Measurements from ENCODE around the gene HDAC4. TPM values are rescaled to one million over a fixed set of nuclear protein-coding genes. Genes with fewer than 3 reads are reported as not detected.

Gene HDAC4
- total and polyA plus RNA-seq, 9 donors = 10.1 to 17.6 (median 13.3) TPM

- no peak overlapping the region for H3K27ac ChIP-seq (ENCODE audit: low read length)
- WGBS (ENCODE audit: insufficient coverage) = 92% methylated on average over 16 of the region's 17 CpGs
Measured at GRCh38 chr2:239104800-239105199, 296.0 kb downstream of the HDAC4 start.

GRCh38 chr2:239103125-239104098, 297.4 kb downstream of the HDAC4 start:
- peak; percentile 39 for DNase-seq
- H3K36me3 ChIP-seq (ENCODE audit: control insufficient read depth, insufficient read depth, low read length) = peaks cover 84% of the 10 kb centered on the region
- WGBS (ENCODE audit: insufficient coverage) = 94% methylated on average over 15 of the region's 30 CpGs
- peaks cover 41% of the 10 kb centered on the region for H3K4me1 ChIP-seq (ENCODE audit: control insufficient read depth, insufficient read depth, low read length)
- no peaks in the 10 kb centered on the region for H3K27me3 ChIP-seq (ENCODE audit: control insufficient read depth, insufficient read depth, low read length)
- no peak overlapping the region for H3K4me3 ChIP-seq (ENCODE audit: low read length)
- H3K27ac ChIP-seq (ENCODE audit: low read length) = peak overlapping the region; percentile 55
- no peaks in the 10 kb centered on the region for H3K9me3 ChIP-seq (replicated peaks; ENCODE audit: control insufficient read depth, low read depth, low read length)

More at GRCh38 chr2:239104800-239105199, 296.0 kb downstream of the HDAC4 start:
- Histone ChIP-seq H3K4me3 (ENCODE audit: low read length) (no peak overlapping the region), H3K27me3 (ENCODE audit: control insufficient read depth, insufficient read depth, low read length) (no peaks in the 10 kb centered on the region), H3K36me3 (ENCODE audit: control insufficient read depth, insufficient read depth, low read length) (peaks cover 86% of the 10 kb centered on the region), H3K9me3 (replicated peaks; ENCODE audit: control insufficient read depth, low read depth, low read length) (no peaks in the 10 kb centered on the region), H3K4me1 (ENCODE audit: control insufficient read depth, insufficient read depth, low read length) (peaks cover 41% of the 10 kb centered on the region)
- no peak for DNase-seq

- Histone ChIP-seq H3K9me3 (replicated peaks; ENCODE audit: control insufficient read depth, low read depth, low read length) (no peaks in the 10 kb centered on the region), H3K27ac (ENCODE audit: low read length) (peak overlapping the region; percentile 6), H3K4me3 (ENCODE audit: low read length) (no peak overlapping the region), H3K27me3 (ENCODE audit: control insufficient read depth, insufficient read depth, low read length) (no peaks in the 10 kb centered on the region), H3K4me1 (ENCODE audit: control insufficient read depth, insufficient read depth, low read length) (peaks cover 41% of the 10 kb centered on the region), H3K36me3 (ENCODE audit: control insufficient read depth, insufficient read depth, low read length) (peaks cover 79% of the 10 kb centered on the region)
- WGBS (ENCODE audit: insufficient coverage) = 89% methylated on average over 4 of the region's 5 CpGs
- no peak for DNase-seq
Measured at GRCh38 chr2:239102266-239102665, 298.6 kb downstream of the HDAC4 start.

GRCh38 chr2:239101807-239102206, 299.0 kb downstream of the HDAC4 start:
- no peak for DNase-seq
- 95% methylated on average over 24 of the region's 24 CpGs for WGBS (ENCODE audit: insufficient coverage)
- H3K27me3 ChIP-seq (ENCODE audit: control insufficient read depth, insufficient read depth, low read length) = no peaks in the 10 kb centered on the region
- peaks cover 41% of the 10 kb centered on the region for H3K4me1 ChIP-seq (ENCODE audit: control insufficient read depth, insufficient read depth, low read length)
- no peak overlapping the region for H3K27ac ChIP-seq (ENCODE audit: low read length)
- no peak overlapping the region for H3K4me3 ChIP-seq (ENCODE audit: low read length)
- H3K36me3 ChIP-seq (ENCODE audit: control insufficient read depth, insufficient read depth, low read length) = peaks cover 78% of the 10 kb centered on the region
- no peaks in the 10 kb centered on the region for H3K9me3 ChIP-seq (replicated peaks; ENCODE audit: control insufficient read depth, low read depth, low read length)

GRCh38 chr2:239101071-239101470, 299.7 kb downstream of the HDAC4 start:
- DNase-seq = no peak

GRCh38 chr2:239099474-239099873, 301.3 kb downstream of the HDAC4 start:
- no peaks in the 10 kb centered on the region for H3K9me3 ChIP-seq (replicated peaks; ENCODE audit: control insufficient read depth, low read depth, low read length)
- no peak overlapping the region for H3K27ac ChIP-seq (ENCODE audit: low read length)
- 96% methylated on average over 11 of the region's 15 CpGs for WGBS (ENCODE audit: insufficient coverage)
- no peak for DNase-seq
- H3K4me3 ChIP-seq (ENCODE audit: low read length) = no peak overlapping the region
- H3K4me1 ChIP-seq (ENCODE audit: control insufficient read depth, insufficient read depth, low read length) = peaks cover 39% of the 10 kb centered on the region
- no peaks in the 10 kb centered on the region for H3K27me3 ChIP-seq (ENCODE audit: control insufficient read depth, insufficient read depth, low read length)
- peaks cover 70% of the 10 kb centered on the region for H3K36me3 ChIP-seq (ENCODE audit: control insufficient read depth, insufficient read depth, low read length)

More at GRCh38 chr2:239101071-239101470, 299.7 kb downstream of the HDAC4 start:
- peaks cover 75% of the 10 kb centered on the region for H3K36me3 ChIP-seq (ENCODE audit: control insufficient read depth, insufficient read depth, low read length)
- no peak overlapping the region for H3K27ac ChIP-seq (ENCODE audit: low read length)
- H3K27me3 ChIP-seq (ENCODE audit: control insufficient read depth, insufficient read depth, low read length) = no peaks in the 10 kb centered on the region
- 93% methylated on average over 15 of the region's 15 CpGs for WGBS (ENCODE audit: insufficient coverage)
- no peaks in the 10 kb centered on the region for H3K9me3 ChIP-seq (replicated peaks; ENCODE audit: control insufficient read depth, low read depth, low read length)
- H3K4me1 ChIP-seq (ENCODE audit: control insufficient read depth, insufficient read depth, low read length) = peaks cover 36% of the 10 kb centered on the region
- H3K4me3 ChIP-seq (ENCODE audit: low read length) = no peak overlapping the region

- H3K9me3 ChIP-seq (replicated peaks; ENCODE audit: control insufficient read depth, low read depth, low read length) = no peaks in the 10 kb centered on the region
- H3K36me3 ChIP-seq (ENCODE audit: control insufficient read depth, insufficient read depth, low read length) = peaks cover 68% of the 10 kb centered on the region
- no peak overlapping the region for H3K27ac ChIP-seq (ENCODE audit: low read length)
- 95% methylated on average over 14 of the region's 20 CpGs for WGBS (ENCODE audit: insufficient coverage)
- peaks cover 37% of the 10 kb centered on the region for H3K4me1 ChIP-seq (ENCODE audit: control insufficient read depth, insufficient read depth, low read length)
- H3K4me3 ChIP-seq (ENCODE audit: low read length) = no peak overlapping the region
- DNase-seq = no peak
- H3K27me3 ChIP-seq (ENCODE audit: control insufficient read depth, insufficient read depth, low read length) = no peaks in the 10 kb centered on the region
Measured at GRCh38 chr2:239098288-239098970, 302.4 kb downstream of the HDAC4 start.

- H3K36me3 ChIP-seq (ENCODE audit: control insufficient read depth, insufficient read depth, low read length) = peaks cover 71% of the 10 kb centered on the region
- H3K27ac ChIP-seq (ENCODE audit: low read length) = no peak overlapping the region
- no peak for DNase-seq
- H3K4me1 ChIP-seq (ENCODE audit: control insufficient read depth, insufficient read depth, low read length) = peaks cover 29% of the 10 kb centered on the region
- H3K9me3 ChIP-seq (replicated peaks; ENCODE audit: control insufficient read depth, low read depth, low read length) = no peaks in the 10 kb centered on the region
- 89% methylated on average over 12 of the region's 12 CpGs for WGBS (ENCODE audit: insufficient coverage)
- no peak overlapping the region for H3K4me3 ChIP-seq (ENCODE audit: low read length)
- no peaks in the 10 kb centered on the region for H3K27me3 ChIP-seq (ENCODE audit: control insufficient read depth, insufficient read depth, low read length)
Measured at GRCh38 chr2:239097428-239097696, 303.5 kb downstream of the HDAC4 start.

GRCh38 chr2:239096676-239097427, 304.0 kb downstream of the HDAC4 start:
- no peak overlapping the region for H3K4me3 ChIP-seq (ENCODE audit: low read length)
- H3K27ac ChIP-seq (ENCODE audit: low read length) = no peak overlapping the region
- H3K9me3 ChIP-seq (replicated peaks; ENCODE audit: control insufficient read depth, low read depth, low read length) = no peaks in the 10 kb centered on the region
- 80% methylated on average over 24 of the region's 28 CpGs for WGBS (ENCODE audit: insufficient coverage)
- H3K36me3 ChIP-seq (ENCODE audit: control insufficient read depth, insufficient read depth, low read length) = peaks cover 70% of the 10 kb centered on the region
- no peaks in the 10 kb centered on the region for H3K27me3 ChIP-seq (ENCODE audit: control insufficient read depth, insufficient read depth, low read length)
- no peak for DNase-seq
- peaks cover 25% of the 10 kb centered on the region for H3K4me1 ChIP-seq (ENCODE audit: control insufficient read depth, insufficient read depth, low read length)

Measured in muscle of leg (tissue), 11 donors.